Osteocyte (in vitro differentiated cells): ENCODE results near the gene IL4I1. TPM values are rescaled to one million over a fixed set of nuclear protein-coding genes. Genes with fewer than 3 reads are reported as not detected.
A peak's percentile ranks its signal among the peaks of the same experiment; 100 is the strongest.

Experiments
- microRNA-seq: library from miRNA; unstranded; fragments of <30 nt; microRNA quantifications from one replicate; pipeline ENCODE4 v1.1.0, GENCODE V29; 2020; ENCODE audit not compliant: unreplicated experiment
- total RNA-seq: library from RNA; stranded (reverse); gene quantifications from 2 replicates; pipeline ENCODE4 v1.2.1, GENCODE V29; 2021

The IL4I1 gene
- total RNA-seq, 1 donor from 2014 or later, result not detected

Small RNAs within 50 kb of the gene (microRNA-seq; reads per million reads assigned to microRNA genes)
- gene MIR4749, result 6.0 reads per million, percentile 5 among the genes with 10 or more reads in this experiment
- not detected for gene MIR4750

Other genes starting within 250 kb of the IL4I1 start
- 80.9 and 88.9 TPM in 2 replicates for gene IRF3, start 231.0 kb downstream of the IL4I1 start, total RNA-seq
- gene BCL2L12, start 231.0 kb downstream of the IL4I1 start, total RNA-seq, result 23.6 and 29.3 TPM in 2 replicates
- 121 and 126 TPM in 2 replicates for gene PRMT1, start 219.6 kb downstream of the IL4I1 start, total RNA-seq
- gene ADM5, start 207.3 kb downstream of the IL4I1 start, total RNA-seq, result 0.73 and 1.5 TPM in 2 replicates
- gene CPT1C, start 205.8 kb downstream of the IL4I1 start, total RNA-seq, result 44.2 and 48.8 TPM in 2 replicates
- gene TSKS, start 133.6 kb downstream of the IL4I1 start, total RNA-seq, result not detected in 2 replicates
- 130 and 133 TPM in 2 replicates for gene AP2A1, start 129.9 kb downstream of the IL4I1 start, total RNA-seq
- gene FUZ, start 83.6 kb downstream of the IL4I1 start, total RNA-seq, result 19.9 and 24.4 TPM in 2 replicates
- 56.1 and 58.1 TPM in 2 replicates for gene MED25, start 78.6 kb downstream of the IL4I1 start, total RNA-seq
- gene PTOV1, start 45.7 kb downstream of the IL4I1 start, total RNA-seq, result 266 and 295 TPM in 2 replicates
- 68.3 and 76.4 TPM in 2 replicates for gene PNKP, start 29.3 kb downstream of the IL4I1 start, total RNA-seq
- gene AKT1S1, start 19.5 kb downstream of the IL4I1 start, total RNA-seq, result 59.7 and 61.2 TPM in 2 replicates
- 69.2 and 71.9 TPM in 2 replicates for gene TBC1D17, start 19.2 kb downstream of the IL4I1 start, total RNA-seq
- 20.1 and 22.0 TPM in 2 replicates for gene ATF5, start 32.3 kb upstream of the IL4I1 start, total RNA-seq
- 57.7 and 65.1 TPM in 2 replicates for gene NUP62, start 32.6 kb upstream of the IL4I1 start, total RNA-seq
- gene SIGLEC11, start 64.3 kb upstream of the IL4I1 start, total RNA-seq, result not detected in 2 replicates
- 31.5 and 35.8 TPM in 2 replicates for gene VRK3, start 128.5 kb upstream of the IL4I1 start, total RNA-seq
- 9.8 and 10.4 TPM in 2 replicates for gene ZNF473, start 129.1 kb upstream of the IL4I1 start, total RNA-seq